GM19467 (cell line): Measurements from ENCODE around the gene NR2E3.

Source experiments
- ATAC-seq: cut with Tn5 transposase; IDR thresholded peaks from one replicate; pipeline ENCODE4 v1.9.1; 2021; ENCODE audit warnings: mild to moderate bottlenecking, moderate library complexity; ENCODE audit not compliant: unreplicated experiment

Gene NR2E3

DNA sequence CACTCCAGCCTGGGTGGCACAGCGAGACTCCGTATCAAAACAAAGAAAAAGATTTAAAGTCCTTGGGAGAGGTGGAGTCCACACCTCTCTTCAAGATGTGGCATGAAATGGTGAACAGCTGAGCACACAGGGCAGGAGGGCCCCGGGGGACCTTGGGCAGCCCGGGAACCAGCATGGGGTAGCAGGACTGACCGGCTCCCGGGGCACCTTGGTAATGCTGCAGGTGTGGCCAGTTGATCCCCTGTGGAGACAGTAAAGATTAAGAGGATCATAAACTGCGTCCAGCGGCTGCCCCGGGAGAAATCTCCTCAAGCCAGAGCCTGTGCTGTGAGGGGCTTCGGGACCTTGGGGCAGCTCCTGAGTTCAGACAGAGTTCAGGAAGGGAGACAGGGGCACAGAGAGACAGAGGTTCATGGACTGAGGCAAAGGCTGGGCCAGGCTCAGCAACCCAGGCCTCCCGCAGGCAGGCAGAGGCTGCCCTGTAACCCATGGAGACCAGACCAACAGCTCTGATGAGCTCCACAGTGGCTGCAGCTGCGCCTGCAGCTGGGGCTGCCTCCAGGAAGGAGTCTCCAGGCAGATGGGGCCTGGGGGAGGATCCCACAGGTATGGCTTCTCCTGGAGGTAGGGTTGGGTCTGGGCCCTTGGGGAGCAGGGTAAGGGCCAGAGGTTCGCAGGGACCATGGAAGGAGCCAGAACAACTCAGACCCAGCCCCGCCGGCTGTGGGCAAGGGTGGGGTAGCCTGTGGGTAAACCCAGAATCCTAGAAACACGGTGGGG is at the start of gene NR2E3:
NR2E3 (plus strand) TSS at position 299 of the 780 bp plus-strand sequence; CDS start at position 489, 190 bp downstream.
- no peak for ATAC-seq

DNA sequence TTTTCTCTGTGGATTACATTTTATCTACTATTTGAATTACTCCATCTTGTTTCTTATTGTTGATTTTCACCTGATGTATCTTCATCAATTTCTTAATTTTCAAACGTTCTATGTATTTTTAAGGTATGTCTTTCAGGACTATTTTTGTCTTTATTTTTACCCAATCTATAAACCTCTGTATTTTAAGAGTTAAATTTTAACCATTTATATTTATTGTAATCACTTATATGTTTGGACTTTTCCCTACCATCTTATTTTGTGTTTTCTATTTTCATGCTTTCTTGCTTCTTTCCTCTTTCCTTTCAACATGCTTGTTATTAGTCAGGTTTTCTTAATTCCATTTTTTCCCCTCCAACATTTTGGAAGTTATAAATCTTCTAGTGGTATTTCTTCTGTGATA is 49.5 kb upstream of the NR2E3 start:
- ATAC-seq, result no peak

GRCh38 chr15:71761649-71762048 is 48.7 kb upstream of the NR2E3 start:
- ATAC-seq, result no peak

DNA sequence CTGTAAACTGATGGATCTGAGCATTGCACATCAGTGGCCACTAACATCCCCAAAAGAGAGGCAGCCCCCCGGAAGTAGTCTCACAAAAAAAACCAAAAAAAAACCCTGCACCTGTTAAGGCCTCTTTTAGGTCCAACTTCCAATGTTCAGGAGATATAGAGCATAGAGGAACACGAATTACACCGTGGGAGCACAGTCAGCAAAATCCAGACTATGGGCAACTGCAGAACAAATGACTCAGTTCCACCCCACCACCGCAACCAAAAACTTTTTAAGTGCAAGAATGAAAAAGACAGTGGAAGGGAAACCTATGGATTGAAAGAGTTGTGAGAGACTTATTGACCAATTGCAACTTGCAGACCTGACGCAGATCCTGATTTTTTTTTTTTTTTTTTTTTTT is 42.2 kb upstream of the NR2E3 start:
- ATAC-seq, result no peak

GRCh38 chr15:71773206-71773859 is 37.0 kb upstream of the NR2E3 start:
- no peak for ATAC-seq

DNA sequence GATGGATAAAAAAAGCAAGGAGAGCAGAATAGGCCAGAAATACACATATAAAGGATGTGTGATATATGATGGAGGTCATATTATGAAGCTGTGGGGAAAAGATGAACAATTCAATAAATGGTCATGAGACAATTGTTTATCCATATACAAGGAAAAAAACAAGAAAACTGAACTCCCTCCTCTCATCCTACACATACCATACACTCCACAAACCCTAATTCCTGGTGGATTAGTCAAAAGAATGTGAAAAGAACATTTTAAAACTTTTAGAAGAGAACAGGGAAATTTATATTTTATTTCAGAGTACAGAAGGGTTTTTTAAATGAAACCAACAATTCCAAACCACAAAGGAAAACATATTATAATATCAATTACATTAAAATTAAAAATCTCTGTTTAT is 34.5 kb upstream of the NR2E3 start:
- no peak for ATAC-seq

GRCh38 chr15:71776304-71776703 is 34.0 kb upstream of the NR2E3 start:
- ATAC-seq, result no peak

GRCh38 chr15:71777216-71777943 is 33.0 kb upstream of the NR2E3 start:
- no peak for ATAC-seq

- ATAC-seq, result no peak
These were observed 31.1 kb upstream of the NR2E3 start for GRCh38 chr15:71779073-71779797.

DNA sequence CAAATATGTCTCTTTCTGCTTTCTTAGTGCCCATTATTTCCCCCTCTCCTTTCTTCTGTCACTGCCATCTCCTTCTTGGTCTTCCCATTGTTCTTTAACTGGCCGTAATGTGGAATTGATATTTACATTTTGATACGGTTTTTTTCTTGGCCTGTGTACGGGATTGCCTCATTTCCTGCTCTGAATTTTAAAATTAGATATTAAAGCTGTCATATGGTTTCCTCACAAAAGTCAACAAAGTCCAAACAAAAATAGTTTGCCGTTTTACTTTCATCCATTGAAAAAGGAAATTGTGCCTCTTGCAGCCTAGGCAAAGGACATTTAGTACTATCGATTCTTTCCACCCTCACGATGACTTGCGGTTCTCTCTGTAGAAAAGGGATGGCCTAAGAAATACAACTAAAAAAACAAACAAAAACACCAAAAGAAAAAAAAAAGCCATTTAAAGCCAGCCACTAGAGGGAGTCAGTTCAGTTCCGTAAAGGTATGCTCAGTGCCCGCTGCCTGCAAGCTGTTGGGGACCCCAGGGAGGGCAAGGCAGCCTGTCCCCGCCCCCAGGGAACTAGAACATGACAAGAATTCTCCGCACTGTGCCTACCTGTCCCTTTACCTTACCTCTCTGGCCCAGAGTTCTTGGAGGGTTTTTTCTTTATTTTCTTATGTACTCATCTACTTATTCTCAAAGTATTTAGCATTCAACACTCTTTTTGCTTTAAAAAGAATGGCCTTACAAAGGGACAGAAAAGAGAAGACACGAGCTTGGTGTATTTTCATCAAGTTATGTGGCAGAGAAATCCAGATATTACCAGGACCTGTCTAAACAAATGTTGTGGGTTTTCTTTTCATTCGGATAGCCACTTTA is 30.0 kb upstream of the NR2E3 start:
- no peak for ATAC-seq

DNA sequence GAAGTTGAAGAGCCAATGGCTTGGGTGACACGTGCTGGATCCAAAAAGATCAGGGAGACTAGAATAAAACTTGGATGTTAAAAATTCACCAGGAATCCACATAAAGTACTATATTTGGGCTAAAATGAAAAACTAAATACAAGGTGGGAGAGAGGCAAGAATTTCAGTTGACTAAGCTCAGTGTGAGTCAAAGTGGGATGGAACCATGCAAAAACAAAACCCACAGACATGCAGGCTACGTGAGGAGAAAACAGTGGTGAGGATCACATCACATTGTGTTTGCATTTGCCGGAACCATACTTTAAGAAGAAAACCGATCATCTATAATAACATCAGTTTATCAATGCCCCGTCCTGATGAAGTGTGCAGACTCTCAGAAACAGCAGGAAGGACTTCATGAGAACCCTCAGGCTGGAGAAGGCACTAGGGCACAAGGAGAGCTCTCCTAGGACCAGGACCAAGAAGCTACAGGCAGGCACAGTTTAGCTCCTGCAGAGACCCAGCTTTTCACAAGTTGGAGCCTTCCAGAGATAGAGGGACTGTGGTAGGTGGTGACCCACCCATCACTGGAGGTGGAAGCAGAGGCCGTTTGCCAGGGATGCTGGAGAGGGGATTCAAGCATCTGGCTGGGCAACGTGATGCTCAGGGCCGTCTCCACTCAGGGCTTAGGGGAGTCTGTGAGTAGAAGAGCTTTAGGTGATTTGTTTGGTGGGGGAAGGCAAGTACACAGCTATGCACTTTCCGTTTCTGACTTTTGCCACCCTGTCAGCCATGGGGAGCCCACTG is 29.0 kb upstream of the NR2E3 start:
- ATAC-seq, result no peak

DNA sequence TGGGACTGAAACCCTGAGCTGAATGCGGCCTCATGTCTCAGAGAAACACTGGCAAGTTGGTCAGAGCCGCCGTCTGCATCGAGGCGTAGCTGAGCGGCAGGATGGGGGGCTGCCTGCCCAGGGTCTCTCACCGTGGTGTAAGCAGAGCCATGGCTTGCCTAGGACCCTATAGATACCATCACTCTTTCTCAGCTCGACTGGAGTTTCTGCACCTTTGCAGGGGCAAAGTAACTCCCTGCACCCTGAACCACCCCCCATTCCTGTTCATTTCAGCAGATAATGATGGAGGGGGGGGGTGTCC is 28.4 kb upstream of the NR2E3 start:
- ATAC-seq, result no peak

- no peak for ATAC-seq
These were observed 27.8 kb upstream of the NR2E3 start for GRCh38 chr15:71782422-71783165.

- no peak for ATAC-seq
These were observed 25.6 kb upstream of the NR2E3 start for GRCh38 chr15:71784719-71785118.

- ATAC-seq, result no peak
These were observed 24.4 kb upstream of the NR2E3 start for GRCh38 chr15:71785996-71786395.

DNA sequence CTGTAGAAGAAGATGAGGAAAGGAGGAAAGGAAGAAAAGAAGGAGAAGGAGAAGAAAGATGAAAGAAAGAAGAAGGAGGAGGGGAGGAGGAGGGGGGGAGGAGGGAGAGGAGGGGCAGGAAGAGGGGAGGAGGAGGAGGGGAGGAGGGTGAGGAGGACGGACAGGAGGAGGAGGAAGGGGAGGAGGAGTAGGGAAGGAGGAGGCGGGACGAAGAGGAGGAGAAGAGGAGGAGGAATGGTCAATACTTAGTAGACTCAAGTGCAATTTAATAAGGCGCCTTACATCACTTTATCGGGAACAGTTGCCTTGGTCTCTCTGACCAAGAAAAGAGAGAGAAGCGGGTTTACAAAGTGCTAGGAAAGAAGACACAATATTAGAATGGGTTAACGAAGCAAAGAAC is 23.7 kb upstream of the NR2E3 start:
- ATAC-seq, result no peak

DNA sequence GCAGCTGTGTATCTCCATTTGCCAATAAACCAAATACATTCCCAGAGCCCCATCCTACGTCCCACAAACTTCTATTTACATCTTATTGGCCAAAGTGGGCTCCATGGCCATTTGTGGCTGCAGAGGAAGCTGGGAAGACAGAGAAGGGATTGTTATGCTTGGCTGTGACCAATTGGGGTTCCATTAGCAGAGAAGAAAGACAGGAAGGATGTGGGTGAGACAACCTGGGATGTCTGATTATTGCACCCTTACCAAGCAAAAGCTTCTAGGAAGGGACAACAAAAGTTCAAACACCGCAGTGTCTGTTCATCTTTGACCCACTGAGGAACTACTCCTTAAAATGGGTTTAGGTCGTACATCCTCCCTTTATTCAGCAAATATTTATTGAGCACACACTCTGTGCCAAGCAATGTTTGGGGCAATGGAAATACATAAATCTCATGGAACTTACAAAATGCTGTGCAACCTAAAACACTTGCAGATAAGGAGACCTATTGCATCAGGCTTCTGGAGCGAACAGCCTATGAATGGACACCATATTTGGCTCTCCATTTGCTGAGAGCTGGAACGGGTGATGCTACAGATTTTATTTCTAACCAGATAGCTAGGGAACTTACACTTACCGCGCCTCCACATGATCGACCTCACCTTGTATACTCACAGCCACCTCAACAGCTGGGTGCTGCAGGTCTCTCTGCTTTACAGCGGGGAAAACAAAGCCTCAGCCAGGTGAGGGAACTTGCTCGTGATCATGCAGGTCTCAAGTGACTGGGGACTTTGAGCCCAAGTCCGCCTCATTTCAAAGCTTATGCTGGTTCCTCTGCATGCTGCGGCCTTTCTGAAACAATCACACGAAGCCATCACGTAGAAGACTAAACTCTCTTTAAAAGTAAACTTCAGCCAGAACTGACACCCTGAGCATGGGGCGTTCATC is 21.4 kb upstream of the NR2E3 start:
- no peak for ATAC-seq

DNA sequence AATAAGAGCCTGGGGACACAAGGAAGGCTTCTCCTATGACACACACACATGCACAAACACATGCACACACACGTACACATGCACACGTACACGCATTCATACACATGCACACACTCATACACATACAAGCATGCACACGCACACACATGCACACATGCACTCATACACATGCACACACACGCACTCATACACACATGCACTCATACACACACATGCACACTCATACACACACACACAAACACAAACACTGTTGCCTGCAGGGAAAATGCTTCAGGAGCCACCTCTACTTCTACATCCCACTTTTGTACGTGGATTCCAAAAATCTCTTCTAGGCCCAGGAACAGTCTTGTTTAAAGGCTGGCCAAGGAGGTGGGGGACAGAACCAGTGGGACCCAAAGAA is 20.7 kb upstream of the NR2E3 start:
- no peak for ATAC-seq
